LNCaP clone FGC (cell line): ENCODE results near the gene CSNK1G1.
A peak's percentile ranks its signal among the peaks of the same experiment; 100 is the strongest.

ENCODE experiments used
- DNase-seq: peaks from one replicate; pipeline ENCODE4 v3.0.0-alpha.2; 2011; ENCODE audit warnings: low read depth
- H3K4me3 ChIP-seq: 2 replicates; pipeline ENCODE4 v1.5.1; 2011; ENCODE audit warnings: mild to moderate bottlenecking, low read depth, low read length, control low read depth
- TF ChIP-seq, protein P1 (sequence below): IDR thresholded peaks from 2 replicates; pipeline ENCODE4 v1.5.1; 2012; ENCODE audit warnings: mild to moderate bottlenecking; ENCODE audit not compliant: control insufficient read depth, insufficient read depth; ENCODE audit errors: extremely low read depth

The CSNK1G1 gene

DNA sequence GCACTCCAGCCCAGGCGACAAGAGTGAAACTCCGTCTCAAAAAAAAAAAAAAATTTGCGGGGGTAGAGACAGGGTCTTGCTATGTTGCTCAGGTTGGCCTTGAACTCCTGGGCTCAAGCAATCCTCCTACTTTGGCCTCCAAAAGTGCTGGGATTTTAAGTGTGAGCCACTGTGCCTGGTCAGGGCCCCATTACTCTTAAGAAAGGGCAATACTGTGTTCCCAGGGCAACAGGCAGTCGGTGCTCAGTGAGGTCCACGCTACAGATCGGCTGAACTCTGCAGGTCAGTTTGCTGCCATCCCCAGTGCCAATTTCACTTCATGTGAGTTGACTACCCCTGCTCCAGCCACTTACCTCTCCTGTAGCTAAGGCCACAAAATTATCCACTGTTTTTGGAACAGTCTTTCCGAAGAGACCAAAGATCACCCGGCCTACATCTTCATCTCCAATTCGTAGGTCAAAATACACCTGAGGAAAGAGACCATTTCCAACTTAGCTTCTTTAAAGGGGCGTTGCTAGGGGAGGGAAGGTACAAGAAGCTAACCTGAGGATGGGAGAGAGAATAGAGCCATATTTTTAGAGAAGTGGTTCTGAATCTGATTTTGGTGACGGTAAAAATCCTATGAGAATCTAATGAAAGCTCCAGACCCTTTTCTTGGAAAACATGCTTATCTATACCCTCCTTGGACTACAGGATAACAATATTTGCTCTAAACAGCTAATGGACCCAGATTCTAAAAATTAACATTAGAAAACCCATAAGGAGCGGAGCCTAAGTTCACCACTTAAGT, 194.1 kb downstream of the CSNK1G1 start:
- H3K4me3 ChIP-seq, result peak overlapping the region; percentile 89
- DNase-seq, result no peak
- TF ChIP-seq, protein P1, sequence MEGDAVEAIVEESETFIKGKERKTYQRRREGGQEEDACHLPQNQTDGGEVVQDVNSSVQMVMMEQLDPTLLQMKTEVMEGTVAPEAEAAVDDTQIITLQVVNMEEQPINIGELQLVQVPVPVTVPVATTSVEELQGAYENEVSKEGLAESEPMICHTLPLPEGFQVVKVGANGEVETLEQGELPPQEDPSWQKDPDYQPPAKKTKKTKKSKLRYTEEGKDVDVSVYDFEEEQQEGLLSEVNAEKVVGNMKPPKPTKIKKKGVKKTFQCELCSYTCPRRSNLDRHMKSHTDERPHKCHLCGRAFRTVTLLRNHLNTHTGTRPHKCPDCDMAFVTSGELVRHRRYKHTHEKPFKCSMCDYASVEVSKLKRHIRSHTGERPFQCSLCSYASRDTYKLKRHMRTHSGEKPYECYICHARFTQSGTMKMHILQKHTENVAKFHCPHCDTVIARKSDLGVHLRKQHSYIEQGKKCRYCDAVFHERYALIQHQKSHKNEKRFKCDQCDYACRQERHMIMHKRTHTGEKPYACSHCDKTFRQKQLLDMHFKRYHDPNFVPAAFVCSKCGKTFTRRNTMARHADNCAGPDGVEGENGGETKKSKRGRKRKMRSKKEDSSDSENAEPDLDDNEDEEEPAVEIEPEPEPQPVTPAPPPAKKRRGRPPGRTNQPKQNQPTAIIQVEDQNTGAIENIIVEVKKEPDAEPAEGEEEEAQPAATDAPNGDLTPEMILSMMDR, result no peak

DNA sequence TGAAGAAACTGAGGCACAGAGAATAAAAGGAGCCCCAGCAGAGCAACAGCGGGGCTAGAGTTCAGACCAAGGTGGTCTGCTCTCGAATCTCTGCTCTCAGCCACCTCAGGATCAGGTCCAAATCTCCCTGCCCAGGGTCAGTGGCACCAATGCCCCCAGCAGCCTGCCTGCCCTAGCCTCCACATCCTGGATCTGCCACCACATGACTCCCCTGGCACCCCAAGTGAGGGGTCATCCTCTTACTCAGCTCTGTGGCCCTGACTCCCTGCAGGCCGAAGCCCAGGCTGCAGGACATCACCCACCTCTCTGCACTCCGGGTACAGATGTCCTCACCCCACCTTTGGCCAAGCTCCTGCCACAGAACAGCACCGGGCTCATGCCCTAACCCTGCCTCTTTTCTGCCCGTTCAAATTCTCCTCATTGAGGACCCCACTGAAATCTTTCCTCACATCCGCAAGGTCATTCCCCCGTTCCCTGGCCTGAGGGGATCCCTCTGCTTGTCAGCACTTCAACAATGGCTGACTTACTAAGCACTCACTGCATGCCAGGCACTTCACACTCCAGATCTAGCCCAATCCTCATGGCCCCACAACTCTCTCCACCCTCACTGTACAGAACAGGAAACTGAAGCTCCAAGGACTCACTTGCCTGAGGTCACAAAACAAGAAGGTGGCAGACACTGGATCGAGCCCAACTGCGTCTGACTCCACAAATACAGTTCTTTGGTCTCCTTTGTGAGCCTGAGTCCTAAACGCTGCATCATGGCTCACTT, 197.4 kb downstream of the CSNK1G1 start:
- TF ChIP-seq, protein P1, result no peak

DNA sequence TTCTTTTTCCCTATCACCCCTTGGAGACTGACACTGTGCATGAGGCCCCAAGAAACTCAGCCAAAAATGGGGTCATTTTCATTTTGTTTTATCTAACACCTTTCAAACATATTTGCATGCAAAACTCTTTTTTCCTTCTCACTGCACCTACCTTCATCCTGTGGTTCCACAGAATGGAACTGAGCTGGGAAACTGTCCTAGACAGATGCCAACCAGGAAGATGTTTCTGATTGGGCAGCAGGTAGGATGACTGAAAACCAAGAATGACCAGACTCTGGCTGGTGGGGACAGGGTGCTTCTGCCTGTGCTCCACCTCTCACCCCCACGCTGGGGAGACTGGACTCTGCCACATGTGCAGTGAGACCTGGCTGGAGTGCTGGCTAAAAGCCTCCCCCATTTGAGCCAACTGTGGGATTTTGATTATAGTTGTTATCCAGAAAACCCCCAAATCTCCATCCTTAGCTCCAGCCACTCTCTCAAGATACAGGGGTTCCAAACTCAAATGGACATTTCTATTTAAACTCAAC, 198.3 kb downstream of the CSNK1G1 start:
- DNase-seq, result no peak
- no peak overlapping the region for H3K4me3 ChIP-seq
- TF ChIP-seq, protein P1, result no peak

More for the DNA sequence above, 197.4 kb downstream of the CSNK1G1 start:
- DNase-seq, result no peak
- no peak overlapping the region for H3K4me3 ChIP-seq

DNA sequence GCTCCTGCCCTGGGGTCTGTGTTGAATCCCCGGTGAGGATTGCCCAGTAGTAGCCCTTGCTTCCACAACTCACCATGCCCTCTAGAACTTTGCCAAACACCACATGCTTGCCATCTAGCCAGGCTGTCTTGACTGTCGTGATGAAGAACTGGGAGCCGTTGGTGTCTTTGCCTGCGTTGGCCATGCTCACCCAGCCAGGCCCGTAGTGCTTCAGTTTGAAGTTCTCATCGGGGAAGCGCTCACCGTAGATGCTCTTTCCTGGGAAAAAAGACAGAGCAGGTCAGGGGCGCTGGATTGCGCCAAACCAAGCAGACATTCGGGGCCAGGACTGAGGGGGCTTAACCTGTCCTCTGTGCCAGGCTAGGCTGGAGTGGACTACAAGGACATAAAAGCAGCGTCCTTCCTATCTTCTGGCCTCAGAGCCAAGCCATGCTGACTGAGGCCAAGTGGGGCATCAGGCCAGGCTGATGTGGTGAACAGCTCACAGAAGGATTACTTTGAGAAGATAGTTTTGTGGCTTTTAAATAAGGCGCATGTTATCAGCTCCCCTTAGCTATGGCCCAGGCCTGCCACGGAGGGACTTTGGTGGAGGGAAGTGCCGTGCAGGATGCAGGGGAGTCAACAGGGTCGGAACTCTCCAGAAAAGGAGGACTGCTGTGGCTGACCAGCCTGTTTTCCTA, 199.2 kb downstream of the CSNK1G1 start:
- H3K4me3 ChIP-seq, result no peak overlapping the region
- DNase-seq, result no peak
- TF ChIP-seq, protein P1, result no peak

DNA sequence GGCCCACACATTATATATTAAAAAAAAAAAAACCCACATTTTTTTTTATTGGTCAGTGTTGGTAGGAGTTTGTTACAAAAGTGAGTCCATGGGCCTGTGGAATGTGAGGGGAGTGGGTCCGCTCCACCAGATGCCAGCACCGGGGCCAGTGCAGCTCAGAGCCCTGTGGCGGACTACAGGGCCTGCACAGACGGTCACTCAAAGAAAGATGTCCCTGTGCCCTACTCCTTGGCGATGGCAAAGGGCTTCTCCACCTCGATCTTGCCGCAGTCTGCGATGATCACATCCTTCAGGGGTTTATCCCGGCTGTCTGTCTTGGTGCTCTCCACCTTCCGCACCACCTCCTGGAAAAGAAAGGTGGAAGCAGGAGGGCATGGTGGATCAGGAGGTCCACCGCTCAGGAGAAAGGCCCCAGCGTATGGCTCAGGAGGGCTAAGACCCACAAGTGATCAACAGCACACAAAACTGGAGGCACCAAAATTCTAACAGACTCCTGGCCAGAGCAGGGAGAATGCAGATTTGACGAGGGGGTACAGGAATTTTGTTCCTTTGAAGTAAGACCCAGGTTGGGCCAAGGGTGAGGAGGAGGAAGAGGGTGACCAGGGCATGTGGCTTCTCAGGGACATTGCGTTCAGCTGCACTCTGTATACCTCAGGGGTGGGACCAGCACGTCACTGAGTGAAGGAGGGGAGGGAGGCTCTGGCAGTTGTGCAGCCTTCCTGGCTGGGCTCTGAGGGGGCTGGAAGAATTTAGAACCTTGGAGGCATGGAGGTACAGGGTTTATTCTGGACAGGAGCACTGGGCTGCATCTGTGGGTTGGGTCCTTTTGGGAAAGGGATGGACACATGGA, 199.9 kb downstream of the CSNK1G1 start:
- DNase-seq, result no peak
- TF ChIP-seq, protein P1, result no peak
- no peak overlapping the region for H3K4me3 ChIP-seq

GRCh38 chr15:64153480-64154367, 202.2 kb downstream of the CSNK1G1 start:
- TF ChIP-seq, protein P1, result peak; percentile 100
- DNase-seq, result peak; percentile 50
- no peak overlapping the region for H3K4me3 ChIP-seq
